SK-N-SH (cell line): Measurements from ENCODE around the gene EIF4E1B. TPM values are rescaled to one million over a fixed set of nuclear protein-coding genes. Genes with fewer than 3 reads are reported as not detected.
A peak's percentile ranks its signal among the peaks of the same experiment; 100 is the strongest.

Experiments
- CTCF ChIA-PET: fragments of 300-600, 350-600 bp; formaldehyde crosslinking; extraction: SDS; loops from one replicate; lab custom pipeline; 2021; lab: Yijun Ruan, JAX
- POLR2A ChIA-PET: fragments of 350-600 bp; sonication (Branson Sonifier 250); formaldehyde crosslinking; extraction: SDS; loops from one replicate; lab custom pipeline; 2020; ENCODE audit warnings: antibody characterized with exemption, inconsistent platforms; lab: Yijun Ruan, JAX
- DNase-seq: peaks from one replicate; pipeline ENCODE4 v3.0.0; 2012
- H2AFZ ChIP-seq: fragments of 200-600 bp; sonication (generic); 2 replicates; pipeline ENCODE4 v1.8.1; 2016; ENCODE audit warnings: antibody characterized with exemption, mild to moderate bottlenecking, low read depth
- H3F3A ChIP-seq: fragments of 200-600 bp; sonication (generic); replicated peaks from 2 replicates; pipeline ENCODE3; 2016; ENCODE audit warnings: antibody characterized with exemption, mild to moderate bottlenecking; ENCODE audit not compliant: insufficient read depth
- H3K27ac ChIP-seq, 2 experiments: fragments of 200-500 bp in 1 of 2; fragments of 200-600 bp in 1 of 2; sonication (Bioruptor generic) in 1 of 2; sonication (generic), shearing (Covaris generic) in 1 of 2; 2 replicates each; pipeline versions ENCODE4 v1.5.1 to v1.6.1; 2014 to 2016; ENCODE audit warnings: low read depth in 2 of 2, inconsistent platforms in 1 of 2, low read length in 1 of 2, mild to moderate bottlenecking in 1 of 2, mixed read lengths in 1 of 2
- H3K27me3 ChIP-seq: fragments of 200-600 bp; sonication (generic), shearing (Covaris generic); 2 replicates; pipeline ENCODE4 v1.6.1; 2016; ENCODE audit warnings: mixed run types; ENCODE audit not compliant: insufficient read depth
- H3K36me3 ChIP-seq, 2 experiments: fragments of 200-500 bp in 1 of 2; fragments of 200-600 bp in 1 of 2; sonication (Bioruptor generic) in 1 of 2; sonication (generic) in 1 of 2; replicated peaks in 1 of 2; 2 replicates each; pipeline versions ENCODE3 to v1.5.1; 2014 to 2016; ENCODE audit warnings: low read length in 1 of 2, mild to moderate bottlenecking in 1 of 2; ENCODE audit not compliant: insufficient read depth in 2 of 2, control insufficient read depth in 1 of 2
- H3K4me1 ChIP-seq, 2 experiments: fragments of 200-500 bp in 1 of 2; fragments of 200-600 bp in 1 of 2; sonication (Bioruptor generic) in 1 of 2; sonication (generic), shearing (Covaris generic) in 1 of 2; 2 replicates each; pipeline versions ENCODE4 v1.5.1 to v1.6.1; 2014 to 2016; ENCODE audit warnings: low read depth in 1 of 2, low read length in 1 of 2, mixed run types in 1 of 2; ENCODE audit not compliant: insufficient read depth in 2 of 2, control insufficient read depth in 1 of 2
- H3K4me2 ChIP-seq: fragments of 200-600 bp; sonication (generic), shearing (Covaris generic); 2 replicates; pipeline ENCODE4 v1.6.1; 2017; ENCODE audit warnings: mixed run types
- H3K4me3 ChIP-seq, 2 experiments: fragments of 200-500 bp in 1 of 2; fragments of 200-600 bp in 1 of 2; sonication (Bioruptor generic) in 1 of 2; sonication (generic), shearing (Covaris generic) in 1 of 2; 2 replicates each; pipeline versions ENCODE4 v1.5.1 to v1.8.1; 2014 to 2016; ENCODE audit warnings: low read depth in 2 of 2, inconsistent platforms in 1 of 2, low read length in 1 of 2, mild to moderate bottlenecking in 1 of 2, mixed read lengths in 1 of 2, moderate library complexity in 1 of 2
- H3K79me2 ChIP-seq: fragments of 200-600 bp; sonication (generic); 2 replicates; pipeline ENCODE4 v1.8.1; 2017; ENCODE audit warnings: mild to moderate bottlenecking; ENCODE audit not compliant: insufficient read depth
- H3K9ac ChIP-seq: fragments of 200-600 bp; sonication (generic); 2 replicates; pipeline ENCODE4 v1.6.1; 2017; ENCODE audit warnings: mixed run types
- H3K9me2 ChIP-seq: fragments of 200-600 bp; sonication (generic); 2 replicates; pipeline ENCODE4 v1.6.1; 2017; ENCODE audit warnings: mixed run types
- H3K9me3 ChIP-seq: fragments of 200-600 bp; sonication (generic); 2 replicates; pipeline ENCODE4 v1.6.1; 2017; ENCODE audit warnings: mixed run types, mild to moderate bottlenecking, moderate library complexity
- H4K20me1 ChIP-seq: fragments of 200-600 bp; sonication (generic); 2 replicates; pipeline ENCODE4 v1.6.1; 2017; ENCODE audit warnings: mild to moderate bottlenecking, mixed run types; ENCODE audit not compliant: insufficient read depth
- CHD2 ChIP-seq: fragments of 150-350 bp; IDR thresholded peaks from 2 replicates; pipeline ENCODE4 v1.6.1; 2018; ENCODE audit warnings: low read length; ENCODE audit not compliant: partially characterized antibody
- FOSL2 ChIP-seq: IDR thresholded peaks from 2 replicates; pipeline ENCODE4 v1.4.0; 2012; ENCODE audit warnings: low read depth, mild to moderate bottlenecking, moderate library complexity, borderline replicate concordance
- FOXJ3 ChIP-seq: sonication (generic); formaldehyde crosslinking; IDR thresholded peaks from 2 replicates; pipeline ENCODE4 v1.5.1; 2020; ENCODE audit warnings: mild to moderate bottlenecking, missing genetic modification reagents
- FOXM1 ChIP-seq: IDR thresholded peaks from 2 replicates; pipeline ENCODE4 v1.4.0; 2012; ENCODE audit warnings: low read depth, mild to moderate bottlenecking
- GATA2 ChIP-seq: sonication (generic); formaldehyde crosslinking; IDR thresholded peaks from 2 replicates; pipeline ENCODE4 v1.5.0; 2020; ENCODE audit warnings: mild to moderate bottlenecking, missing genetic modification reagents
- JUND ChIP-seq: IDR thresholded peaks from 2 replicates; pipeline ENCODE4 v1.4.0; 2012
- MEF2A ChIP-seq: IDR thresholded peaks from 2 replicates; pipeline ENCODE4 v1.4.0; 2012; ENCODE audit warnings: low read depth, borderline replicate concordance
- MXI1 ChIP-seq: IDR thresholded peaks from 2 replicates; pipeline ENCODE4 v1.6.1; 2012; ENCODE audit warnings: mild to moderate bottlenecking, low read depth, low read length, improper control_type of control experiment
- RAD21 ChIP-seq: IDR thresholded peaks from 2 replicates; pipeline ENCODE4 v1.6.1; 2012; ENCODE audit warnings: mild to moderate bottlenecking, low read length
- RCOR1 ChIP-seq: fragments of 150-350 bp; IDR thresholded peaks from 2 replicates; pipeline ENCODE4 v1.6.1; 2017; ENCODE audit warnings: antibody characterized with exemption, low read length
- RXRA ChIP-seq: IDR thresholded peaks from 2 replicates; pipeline ENCODE4 v1.4.0; 2012; ENCODE audit warnings: low read depth, mild to moderate bottlenecking, borderline replicate concordance
- SMC3 ChIP-seq: IDR thresholded peaks from 2 replicates; pipeline ENCODE4 v1.6.1; 2012; ENCODE audit warnings: low read depth, low read length, improper control_type of control experiment
- TCF12 ChIP-seq: IDR thresholded peaks from 2 replicates; pipeline ENCODE4 v1.4.0; 2012
- YY1 ChIP-seq: IDR thresholded peaks from 2 replicates; pipeline ENCODE4 v1.4.0; 2012; ENCODE audit warnings: low read depth, mild to moderate bottlenecking
- WGBS: methylation state at CpG from one replicate; pipeline ENCODE4 v1.1.6; 2017; ENCODE audit warnings: low lambda C conversion rate; 5-methylcytosine and 5-hydroxymethylcytosine counted together
- polyA plus RNA-seq, 3 experiments: library from polyadenylated mRNA; depleted of rRNA; stranded (reverse); fragments of >200 nt; gene quantifications; 2 replicates each; pipeline ENCODE4 v1.2.3, GENCODE V29; 2012
- TF ChIP-seq, protein P1 (sequence below): fragments of 150-350 bp; IDR thresholded peaks from 2 replicates; pipeline ENCODE4 v1.6.1; 2017; ENCODE audit warnings: antibody characterized with exemption, low read length, low read depth, borderline replicate concordance
- TF ChIP-seq, protein P2 (sequence below): IDR thresholded peaks from 2 replicates; pipeline ENCODE4 v1.4.0; 2012; ENCODE audit warnings: low read depth, borderline replicate concordance
- TF ChIP-seq, protein P3 (sequence below): fragments of 200-600 bp; sonication (generic); IDR thresholded peaks from 2 replicates; pipeline ENCODE4 v1.6.1; 2017; ENCODE audit warnings: antibody characterized with exemption, mild to moderate bottlenecking, moderate library complexity

Gene EIF4E1B
- polyA plus RNA-seq, 1 of the 3 experiments (the other 2 are of a cell fraction): not detected

- POLR2A ChIA-PET: interaction anchor here (0.5 kb wide), 1 partner anchor 353 kb away, joined by 3 read pairs; no protein-coding TSS in a partner anchor
- Histone ChIP-seq H3K9me3 (no peaks in the 10 kb centered on the region), H3K79me2 (no peaks in the 10 kb centered on the region), H3F3A (no peaks in the 10 kb centered on the region), H3K4me3 (no peak overlapping the region), H3K9me2 (no peaks in the 10 kb centered on the region), H3K4me2 (no peak overlapping the region), H2AFZ (no peak overlapping the region), H3K27ac (no peak overlapping the region), H4K20me1 (peaks cover 8% of the 10 kb centered on the region; the same call in 1 of the 2 replicates), H3K4me1 (peaks cover 0 to 24% of the 10 kb centered on the region in 2 experiments; a peak in 1 of 4 replicates), H3K27me3 (no peaks in the 10 kb centered on the region), H3K9ac (no peak overlapping the region), H3K36me3 (peaks cover 4 to 23% of the 10 kb centered on the region in 2 experiments)
- CTCF ChIA-PET: interaction anchor here (0.7 to 6.7 kb wide), 56 partner anchors 8 to 928 kb away, joined by 3 to 167 read pairs (median 4); partner anchors contain the start of genes TSPAN17, UIMC1, UNC5A and ZNF346
- TF ChIP-seq GATA2 (CRISPR knock-in tag): no peak
- peak; percentile 13 for TF ChIP-seq CHD2
- TF ChIP-seq, protein P1, sequence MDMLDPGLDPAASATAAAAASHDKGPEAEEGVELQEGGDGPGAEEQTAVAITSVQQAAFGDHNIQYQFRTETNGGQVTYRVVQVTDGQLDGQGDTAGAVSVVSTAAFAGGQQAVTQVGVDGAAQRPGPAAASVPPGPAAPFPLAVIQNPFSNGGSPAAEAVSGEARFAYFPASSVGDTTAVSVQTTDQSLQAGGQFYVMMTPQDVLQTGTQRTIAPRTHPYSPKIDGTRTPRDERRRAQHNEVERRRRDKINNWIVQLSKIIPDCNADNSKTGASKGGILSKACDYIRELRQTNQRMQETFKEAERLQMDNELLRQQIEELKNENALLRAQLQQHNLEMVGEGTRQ: no peak
- TF ChIP-seq MEF2A: no peak
- TF ChIP-seq RCOR1: 0 out of 2 replicates have a peak, but pooled peaks have one; percentile 26
- no peak for TF ChIP-seq JUND
- no peak for TF ChIP-seq FOXM1
- no peak for TF ChIP-seq FOSL2
- no peak for TF ChIP-seq YY1
- TF ChIP-seq, protein P2, sequence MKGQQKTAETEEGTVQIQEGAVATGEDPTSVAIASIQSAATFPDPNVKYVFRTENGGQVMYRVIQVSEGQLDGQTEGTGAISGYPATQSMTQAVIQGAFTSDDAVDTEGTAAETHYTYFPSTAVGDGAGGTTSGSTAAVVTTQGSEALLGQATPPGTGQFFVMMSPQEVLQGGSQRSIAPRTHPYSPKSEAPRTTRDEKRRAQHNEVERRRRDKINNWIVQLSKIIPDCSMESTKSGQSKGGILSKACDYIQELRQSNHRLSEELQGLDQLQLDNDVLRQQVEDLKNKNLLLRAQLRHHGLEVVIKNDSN: no peak
- TF ChIP-seq SMC3: peak; percentile 86
- no peak for TF ChIP-seq FOXJ3 (CRISPR knock-in tag)
- TF ChIP-seq, protein P3, sequence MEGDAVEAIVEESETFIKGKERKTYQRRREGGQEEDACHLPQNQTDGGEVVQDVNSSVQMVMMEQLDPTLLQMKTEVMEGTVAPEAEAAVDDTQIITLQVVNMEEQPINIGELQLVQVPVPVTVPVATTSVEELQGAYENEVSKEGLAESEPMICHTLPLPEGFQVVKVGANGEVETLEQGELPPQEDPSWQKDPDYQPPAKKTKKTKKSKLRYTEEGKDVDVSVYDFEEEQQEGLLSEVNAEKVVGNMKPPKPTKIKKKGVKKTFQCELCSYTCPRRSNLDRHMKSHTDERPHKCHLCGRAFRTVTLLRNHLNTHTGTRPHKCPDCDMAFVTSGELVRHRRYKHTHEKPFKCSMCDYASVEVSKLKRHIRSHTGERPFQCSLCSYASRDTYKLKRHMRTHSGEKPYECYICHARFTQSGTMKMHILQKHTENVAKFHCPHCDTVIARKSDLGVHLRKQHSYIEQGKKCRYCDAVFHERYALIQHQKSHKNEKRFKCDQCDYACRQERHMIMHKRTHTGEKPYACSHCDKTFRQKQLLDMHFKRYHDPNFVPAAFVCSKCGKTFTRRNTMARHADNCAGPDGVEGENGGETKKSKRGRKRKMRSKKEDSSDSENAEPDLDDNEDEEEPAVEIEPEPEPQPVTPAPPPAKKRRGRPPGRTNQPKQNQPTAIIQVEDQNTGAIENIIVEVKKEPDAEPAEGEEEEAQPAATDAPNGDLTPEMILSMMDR: peak; percentile 71
- TF ChIP-seq RXRA: no peak
- TF ChIP-seq RAD21: peak; percentile 90
- no peak for TF ChIP-seq TCF12
- TF ChIP-seq MXI1: no peak
- DNase-seq: peak; percentile 86
- 65% methylated on average over 10 of the region's 14 CpGs for WGBS
These were observed 27.6 kb downstream of the EIF4E1B start for GRCh38 chr5:176658007-176658599.
